DOHH2 (cell line): ENCODE data around the gene RAMP3.

ENCODE experiments used
- EZH2phosphoT487 ChIP-seq: fragments of 200-600 bp; sonication (generic); IDR thresholded peaks from 2 replicates; pipeline ENCODE4 v1.6.1; 2017; ENCODE audit warnings: borderline replicate concordance, mild to moderate bottlenecking, antibody characterized with exemption, low read length, moderate library complexity, mixed read lengths
- TF ChIP-seq, protein P1 (sequence below): fragments of 200-600 bp; sonication (generic); IDR thresholded peaks from one replicate; pipeline ENCODE4 v1.5.1; 2014; ENCODE audit warnings: antibody characterized with exemption, mild to moderate bottlenecking, low read depth, low read length; ENCODE audit not compliant: poor library complexity, severe bottlenecking

DNA sequence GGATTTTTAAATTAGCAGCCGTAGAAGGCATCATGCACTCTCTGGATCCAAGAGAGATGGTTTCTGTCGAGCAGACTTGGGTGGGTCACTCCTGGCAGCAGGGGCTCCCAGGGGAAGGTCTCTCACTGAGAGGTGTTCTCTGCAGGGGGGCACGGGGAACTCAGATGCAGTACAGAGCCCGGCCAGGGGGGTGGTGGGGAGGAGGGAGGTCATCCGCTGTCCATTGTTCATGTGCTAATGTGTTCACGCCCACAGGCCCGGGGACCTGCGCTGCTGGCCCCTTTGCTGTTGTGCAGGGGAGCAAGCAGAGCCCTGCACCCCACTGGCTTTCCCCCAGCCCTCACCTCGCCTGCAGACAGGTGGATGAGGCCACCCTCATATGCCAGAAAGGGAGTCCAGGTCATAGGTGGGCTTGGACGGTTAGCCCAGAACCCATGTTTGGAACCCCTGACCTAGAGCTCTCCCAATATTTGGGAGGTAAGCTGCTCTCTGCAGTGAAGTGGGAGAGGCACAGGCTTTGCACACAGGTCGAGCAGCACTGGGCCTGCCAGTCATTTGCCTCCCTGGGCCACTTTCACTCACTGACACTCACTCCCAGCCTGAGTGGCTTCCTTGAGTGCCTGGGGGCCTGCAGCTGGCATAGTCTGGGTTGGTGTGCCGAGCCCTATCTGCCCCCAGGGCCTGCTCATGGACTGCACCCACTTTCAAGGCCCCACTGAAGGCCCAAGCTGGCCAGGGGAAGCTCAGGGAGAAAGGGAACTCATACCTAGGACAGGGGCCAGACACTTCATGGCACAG, 33.5 kb upstream of the RAMP3 start:
- TF ChIP-seq, protein P1, sequence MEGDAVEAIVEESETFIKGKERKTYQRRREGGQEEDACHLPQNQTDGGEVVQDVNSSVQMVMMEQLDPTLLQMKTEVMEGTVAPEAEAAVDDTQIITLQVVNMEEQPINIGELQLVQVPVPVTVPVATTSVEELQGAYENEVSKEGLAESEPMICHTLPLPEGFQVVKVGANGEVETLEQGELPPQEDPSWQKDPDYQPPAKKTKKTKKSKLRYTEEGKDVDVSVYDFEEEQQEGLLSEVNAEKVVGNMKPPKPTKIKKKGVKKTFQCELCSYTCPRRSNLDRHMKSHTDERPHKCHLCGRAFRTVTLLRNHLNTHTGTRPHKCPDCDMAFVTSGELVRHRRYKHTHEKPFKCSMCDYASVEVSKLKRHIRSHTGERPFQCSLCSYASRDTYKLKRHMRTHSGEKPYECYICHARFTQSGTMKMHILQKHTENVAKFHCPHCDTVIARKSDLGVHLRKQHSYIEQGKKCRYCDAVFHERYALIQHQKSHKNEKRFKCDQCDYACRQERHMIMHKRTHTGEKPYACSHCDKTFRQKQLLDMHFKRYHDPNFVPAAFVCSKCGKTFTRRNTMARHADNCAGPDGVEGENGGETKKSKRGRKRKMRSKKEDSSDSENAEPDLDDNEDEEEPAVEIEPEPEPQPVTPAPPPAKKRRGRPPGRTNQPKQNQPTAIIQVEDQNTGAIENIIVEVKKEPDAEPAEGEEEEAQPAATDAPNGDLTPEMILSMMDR, result no peak
- no peak for TF ChIP-seq EZH2phosphoT487
